RPMI8226 (cell line): ENCODE data around the gene SLC22A23.
A peak's percentile ranks its signal among the peaks of the same experiment; 100 is the strongest.

ENCODE experiments used
- DNase-seq: peaks from one replicate; pipeline ENCODE4 v3.0.0-alpha.2; 2015

The SLC22A23 gene

DNA sequence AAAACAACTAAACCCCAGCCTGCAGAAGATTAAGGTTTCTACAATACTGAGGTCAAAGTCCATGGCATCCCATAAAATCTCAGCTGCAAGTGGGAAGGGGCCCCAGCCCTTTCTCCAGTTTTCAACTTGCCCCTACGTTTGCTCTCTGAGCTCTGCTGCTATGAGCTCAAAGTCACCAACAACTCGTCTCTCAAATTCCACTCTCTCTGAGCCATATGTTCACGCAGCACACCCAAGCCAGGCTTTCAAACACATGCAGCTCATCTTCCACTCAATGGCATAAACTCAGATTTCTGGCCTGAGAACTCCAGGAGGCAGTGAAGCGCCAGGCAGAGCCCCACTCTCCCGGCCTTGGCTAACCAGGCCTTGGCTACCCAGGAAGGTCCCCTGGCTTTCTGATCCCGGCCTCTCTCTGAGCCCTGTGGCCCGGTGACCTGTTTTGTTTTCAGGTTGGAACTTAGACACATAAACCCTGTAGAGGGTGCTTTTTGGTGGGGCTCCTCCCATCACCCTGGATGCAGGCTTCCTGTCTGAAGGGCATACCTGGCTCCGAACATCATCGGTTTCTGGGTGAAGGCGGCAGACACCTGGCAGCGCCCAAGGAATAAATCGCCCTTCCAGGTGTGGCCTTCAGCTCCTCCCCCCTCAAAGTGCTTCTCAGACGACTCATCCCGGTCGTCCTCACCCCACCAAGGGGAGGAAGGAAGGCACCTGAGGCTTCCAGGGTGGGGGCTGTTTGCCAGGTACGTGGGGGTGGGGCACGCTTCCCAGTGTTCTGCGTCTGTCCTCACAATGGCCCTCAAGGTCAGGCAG, 12.4 kb downstream of the SLC22A23 start:
- DNase-seq: no peak

DNA sequence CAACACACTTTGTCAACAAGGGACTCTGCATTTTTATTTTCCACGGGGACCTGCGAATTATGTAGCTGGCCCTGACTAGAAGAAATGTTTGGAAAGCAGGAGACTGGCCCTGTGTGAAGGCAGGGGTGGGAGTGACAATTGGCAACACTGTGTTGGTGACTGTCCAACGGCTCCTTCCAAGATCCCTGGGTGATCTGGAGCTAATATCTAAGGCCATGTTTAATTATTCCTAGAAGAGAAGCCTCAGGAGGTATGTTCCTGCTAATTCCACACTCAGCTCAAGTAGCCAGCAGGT, 13.7 kb downstream of the SLC22A23 start:
- DNase-seq: no peak

DNA sequence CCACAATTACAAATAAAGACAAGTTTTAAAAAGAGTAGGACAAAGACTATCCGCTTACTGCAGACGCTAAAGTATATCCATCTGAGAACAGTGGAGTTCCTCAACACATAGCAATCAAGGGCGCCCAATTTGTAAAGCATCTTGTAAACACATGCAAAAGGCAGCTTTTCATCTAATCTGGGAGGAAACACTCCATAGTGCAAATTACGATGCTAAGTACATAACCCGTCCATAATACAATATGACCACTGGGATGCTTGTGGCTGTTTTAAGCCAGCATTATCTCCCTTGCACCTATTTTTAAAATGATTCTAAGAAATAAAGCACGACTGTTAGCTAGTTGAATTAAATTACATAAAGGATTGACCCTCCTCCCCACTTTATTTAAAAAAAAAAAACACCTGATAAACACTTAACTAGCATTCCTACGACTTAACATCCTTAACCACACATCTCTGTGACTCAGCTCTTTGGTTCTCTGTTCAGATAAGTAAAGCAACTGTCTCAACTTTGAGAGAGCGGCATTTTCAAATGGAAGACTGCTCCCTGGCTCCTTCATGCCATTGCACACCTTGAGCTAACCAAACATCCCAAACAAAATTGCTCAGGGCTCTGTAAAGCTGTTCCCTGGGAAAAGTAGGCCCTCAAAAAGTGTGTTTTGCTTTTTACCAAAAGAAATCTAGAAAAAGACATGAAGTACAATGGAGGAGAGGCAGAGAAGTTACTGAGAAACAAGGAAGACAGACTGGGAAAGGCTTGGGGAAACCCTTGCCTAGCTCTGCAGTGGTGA, 14.2 kb downstream of the SLC22A23 start:
- no peak for DNase-seq

DNA sequence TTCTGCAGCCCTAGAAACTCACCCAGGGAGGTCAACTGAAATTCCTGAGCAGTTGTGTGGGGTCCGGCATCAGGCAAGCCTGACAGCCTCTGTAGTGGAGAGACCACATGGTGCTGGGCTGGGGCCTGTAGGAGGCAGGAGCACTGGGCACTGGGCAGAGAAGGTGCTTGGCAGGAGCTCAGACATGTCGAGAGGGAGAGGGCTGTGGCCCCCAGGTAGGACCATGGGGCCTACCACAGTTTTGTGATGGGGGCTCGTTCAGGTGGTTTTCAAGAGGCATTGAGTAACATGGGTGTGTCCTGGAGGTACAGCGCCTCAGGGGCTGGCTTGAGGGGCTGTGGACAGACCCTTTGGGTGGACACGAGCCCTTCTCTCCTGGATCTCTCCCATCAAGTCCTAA, 15.9 kb downstream of the SLC22A23 start:
- no peak for DNase-seq

DNA sequence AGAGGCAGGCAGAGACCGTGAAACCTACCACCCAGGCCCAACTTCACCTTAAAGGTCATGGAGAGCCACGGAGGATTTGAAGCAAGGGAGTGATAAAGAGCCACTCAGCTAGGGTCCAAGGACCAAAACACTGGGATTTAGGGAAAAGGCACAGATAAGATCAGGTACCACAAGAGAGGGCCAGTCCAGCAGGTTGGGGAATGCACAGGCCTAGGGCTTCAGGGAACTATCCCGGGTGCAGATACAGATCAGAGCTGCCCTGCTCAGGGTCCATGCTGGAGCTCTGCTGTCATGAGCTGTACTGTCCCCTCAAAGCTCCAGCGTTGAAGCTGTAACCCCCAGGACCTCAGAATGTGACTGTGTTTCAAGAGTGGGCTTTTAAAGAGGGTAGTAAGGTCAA, 16.9 kb downstream of the SLC22A23 start:
- DNase-seq: no peak

DNA sequence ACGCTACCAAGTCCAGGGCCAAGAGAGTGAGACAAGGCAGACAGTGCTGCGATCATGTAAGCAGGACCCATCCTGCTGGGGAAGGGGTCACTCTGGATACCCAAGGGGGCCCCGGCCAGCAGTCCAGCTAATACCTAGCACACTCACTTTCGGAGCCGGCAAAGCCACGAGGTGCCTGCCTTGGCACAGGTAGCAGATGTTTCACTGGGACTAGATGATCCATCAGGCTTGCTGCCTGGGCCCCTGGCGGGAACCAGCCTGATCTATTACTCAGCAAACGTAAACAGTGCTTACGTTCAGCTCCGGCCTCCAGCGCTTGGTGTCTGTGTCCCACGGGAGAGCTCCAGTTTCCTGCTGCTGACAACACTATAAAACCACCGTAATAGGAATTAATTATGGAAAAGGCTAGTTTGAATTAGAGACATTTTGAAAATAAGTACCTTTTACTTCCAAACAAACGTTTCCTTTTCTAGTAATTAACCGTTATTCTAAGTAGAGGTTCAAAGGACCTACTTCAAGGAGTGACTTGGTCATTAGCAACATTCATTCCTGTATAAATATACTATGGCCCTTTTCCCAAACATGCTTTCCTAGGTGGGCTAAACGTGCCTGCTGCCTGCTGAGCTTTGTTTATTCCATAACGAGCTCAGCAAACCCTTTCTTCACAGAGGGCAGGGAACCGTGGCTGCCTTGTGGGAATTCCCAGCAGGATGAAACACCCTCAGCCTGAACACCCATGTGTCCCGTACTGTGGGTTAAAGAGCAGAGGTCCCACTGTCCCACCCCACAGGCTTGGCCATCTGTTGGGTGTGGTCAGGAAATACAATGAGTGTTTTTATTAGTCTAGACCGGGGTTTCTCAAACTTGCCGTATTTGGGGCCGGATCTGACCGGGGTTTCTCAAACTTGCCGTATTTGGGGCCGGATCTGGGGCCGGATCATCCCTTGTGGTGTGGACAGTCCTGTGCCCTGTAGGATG, 18.4 kb downstream of the SLC22A23 start:
- DNase-seq: no peak

DNA sequence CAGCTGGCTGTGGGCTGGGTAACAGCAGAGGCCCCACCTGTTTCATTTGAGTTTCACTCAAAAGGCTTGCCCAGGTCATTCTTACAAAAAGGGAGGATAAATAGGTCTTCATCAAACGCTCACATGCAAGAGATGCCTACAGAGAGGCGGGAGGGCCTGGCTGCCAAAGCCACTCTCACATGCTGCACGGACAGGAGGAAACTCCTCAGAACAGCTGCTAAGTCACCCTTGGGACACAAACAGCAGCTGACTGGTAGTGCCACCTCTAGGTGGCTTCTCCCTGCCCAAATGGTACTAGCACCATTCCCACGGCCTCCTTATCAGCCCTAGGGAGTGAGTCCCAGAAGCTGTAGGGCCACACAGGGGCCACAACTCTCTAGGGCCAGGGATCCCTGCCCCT, 23.8 kb downstream of the SLC22A23 start:
- peak; percentile 88 for DNase-seq

DNA sequence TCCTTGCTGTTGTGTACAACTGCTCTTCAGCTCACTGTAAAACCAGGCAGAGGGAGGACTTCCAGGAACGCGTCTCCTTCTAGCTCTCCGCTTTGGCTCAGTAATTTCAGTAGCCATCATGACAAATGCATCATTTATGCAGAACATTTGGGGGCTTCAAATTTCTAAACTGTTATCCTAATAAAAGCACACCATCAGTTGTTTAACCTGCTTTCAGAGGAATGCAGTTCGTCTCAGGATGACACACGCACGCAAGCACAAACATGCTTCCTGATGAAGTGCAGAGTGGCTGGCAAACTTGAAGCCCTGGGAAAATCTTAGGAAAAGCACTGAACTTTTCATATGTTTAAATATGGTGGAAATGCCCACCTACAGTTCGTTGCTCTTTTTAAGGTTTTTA, 24.4 kb downstream of the SLC22A23 start:
- no peak for DNase-seq

DNA sequence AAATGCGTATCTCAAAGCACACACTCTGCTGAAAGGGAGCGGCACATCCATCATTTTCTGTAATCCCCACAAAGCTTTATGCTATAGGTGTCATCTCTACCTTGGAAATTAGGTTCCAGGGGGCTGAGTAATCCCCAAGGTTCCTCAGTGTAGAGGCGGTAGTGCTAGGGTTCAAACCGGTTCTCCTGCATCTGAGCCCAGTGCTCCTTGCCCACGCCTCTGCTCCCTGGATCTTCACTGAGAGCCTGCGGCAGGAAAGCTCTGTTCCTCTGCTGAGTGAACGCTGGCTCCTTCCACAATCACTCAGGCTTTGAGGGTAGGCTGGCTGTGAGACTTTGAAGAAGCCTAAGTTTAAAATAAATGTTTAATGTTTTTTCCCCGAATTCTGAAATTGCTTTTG, 24.9 kb downstream of the SLC22A23 start:
- no peak for DNase-seq

DNA sequence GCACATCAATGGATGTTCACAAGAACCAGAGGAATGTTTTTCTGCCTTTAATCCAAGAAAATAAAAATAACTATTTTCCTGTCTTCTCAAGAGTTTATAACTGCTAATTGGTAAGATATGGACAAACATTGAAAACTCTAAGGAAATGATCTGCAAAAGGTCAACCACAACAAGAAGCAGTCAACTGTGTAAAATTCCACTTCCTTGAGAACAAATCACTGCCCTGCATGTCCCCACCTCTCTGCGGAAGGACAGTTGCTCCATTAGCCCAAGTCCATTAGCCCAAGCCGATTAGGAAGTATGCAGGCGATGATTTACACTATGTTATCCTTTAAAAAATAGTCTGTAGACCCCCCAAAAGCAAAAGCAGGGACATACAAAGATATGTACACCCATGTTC, 27.6 kb downstream of the SLC22A23 start:
- DNase-seq: no peak

DNA sequence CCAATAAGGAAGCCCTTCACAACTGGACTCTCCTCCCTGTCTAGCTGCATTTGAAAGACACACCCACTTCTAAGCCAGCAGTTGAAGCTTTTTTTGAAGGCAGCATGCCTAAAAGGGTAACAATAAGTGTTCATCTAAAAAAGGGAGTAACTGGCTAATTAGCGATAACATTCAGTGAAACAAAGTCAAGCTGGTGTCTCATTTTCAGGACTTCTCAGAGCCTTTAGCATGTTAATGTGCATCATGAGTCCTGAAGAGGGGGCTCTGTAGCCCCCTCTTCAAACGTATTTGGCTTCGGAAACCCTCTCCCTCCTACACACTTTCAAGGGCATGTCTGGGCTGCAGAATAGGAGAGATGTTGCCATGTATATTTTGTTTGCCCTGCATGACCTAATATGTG, 28.1 kb downstream of the SLC22A23 start:
- no peak for DNase-seq

DNA sequence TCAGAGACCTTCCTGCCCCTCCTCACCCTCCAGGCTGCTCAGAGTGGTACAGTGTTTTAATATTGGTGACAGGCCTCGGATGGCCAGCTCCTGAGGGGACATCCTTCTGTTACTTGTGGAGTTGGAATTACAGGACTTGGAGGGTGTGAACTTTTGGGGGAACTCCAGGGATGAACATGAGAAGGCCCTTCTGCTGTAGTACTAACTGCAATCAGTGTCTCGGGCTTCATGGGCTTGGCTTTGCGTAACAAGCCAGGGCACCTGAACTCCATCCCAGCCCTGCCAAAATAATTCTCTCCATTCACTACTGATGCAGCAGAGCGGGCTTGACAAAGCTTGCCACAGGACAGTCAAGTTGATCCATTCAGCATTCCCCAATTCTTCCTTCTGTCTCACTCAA, 28.6 kb downstream of the SLC22A23 start:
- DNase-seq: no peak

DNA sequence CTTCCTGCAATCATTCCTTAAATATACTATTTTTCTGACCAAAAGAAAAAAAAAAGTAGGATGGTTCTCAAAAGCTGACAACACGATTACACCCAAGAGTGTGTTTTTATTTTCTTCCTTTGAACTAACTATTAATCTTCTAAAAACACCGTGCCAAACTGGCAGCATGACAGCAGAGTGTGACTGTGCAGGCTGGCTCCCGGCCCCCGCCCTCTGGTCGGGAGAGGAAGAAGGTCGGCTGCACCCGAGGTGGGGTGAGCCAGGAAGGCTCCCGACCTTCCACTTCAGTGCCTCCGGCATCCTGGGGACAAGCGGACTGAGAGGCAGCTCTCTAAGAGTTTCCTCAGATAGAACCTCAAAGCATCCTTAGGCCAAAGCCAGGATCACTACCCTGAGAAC, 29.2 kb downstream of the SLC22A23 start:
- DNase-seq: no peak

DNA sequence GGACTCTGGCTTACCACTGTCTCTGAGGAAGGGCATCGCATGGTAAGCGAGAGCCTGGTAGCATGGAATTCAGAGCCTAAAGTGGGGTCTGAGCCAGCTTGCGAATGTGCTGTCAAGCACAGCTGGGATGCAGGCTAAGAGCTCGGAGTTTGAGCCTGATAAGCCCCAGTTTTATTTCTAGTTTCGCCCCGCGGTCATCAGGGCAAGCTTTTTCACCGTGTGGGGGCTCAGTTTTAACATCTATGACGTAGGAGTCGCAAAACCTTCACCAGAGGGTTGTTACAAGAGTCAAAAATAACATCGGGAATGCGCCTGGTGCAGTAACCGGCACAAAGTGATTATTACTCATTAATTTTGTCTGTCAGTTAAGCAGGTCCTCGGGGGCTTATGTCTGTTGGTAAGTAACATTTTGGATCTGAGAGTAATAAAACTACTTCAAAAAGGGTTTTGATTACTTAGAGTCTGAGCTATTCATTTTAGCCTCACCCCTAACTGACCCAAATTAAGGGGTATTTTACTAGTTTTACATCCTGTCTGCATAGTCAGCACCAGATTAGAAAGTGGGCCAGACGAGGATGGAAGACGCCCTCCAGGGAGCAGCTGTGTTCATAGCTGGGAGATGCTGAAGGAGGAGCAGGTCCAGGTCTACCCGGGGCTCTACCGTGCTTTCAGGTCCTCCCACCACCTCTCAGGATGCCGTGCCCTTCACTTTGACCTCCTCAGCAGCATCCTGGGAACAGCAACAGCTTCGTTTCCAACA, 29.7 kb downstream of the SLC22A23 start:
- DNase-seq: no peak

DNA sequence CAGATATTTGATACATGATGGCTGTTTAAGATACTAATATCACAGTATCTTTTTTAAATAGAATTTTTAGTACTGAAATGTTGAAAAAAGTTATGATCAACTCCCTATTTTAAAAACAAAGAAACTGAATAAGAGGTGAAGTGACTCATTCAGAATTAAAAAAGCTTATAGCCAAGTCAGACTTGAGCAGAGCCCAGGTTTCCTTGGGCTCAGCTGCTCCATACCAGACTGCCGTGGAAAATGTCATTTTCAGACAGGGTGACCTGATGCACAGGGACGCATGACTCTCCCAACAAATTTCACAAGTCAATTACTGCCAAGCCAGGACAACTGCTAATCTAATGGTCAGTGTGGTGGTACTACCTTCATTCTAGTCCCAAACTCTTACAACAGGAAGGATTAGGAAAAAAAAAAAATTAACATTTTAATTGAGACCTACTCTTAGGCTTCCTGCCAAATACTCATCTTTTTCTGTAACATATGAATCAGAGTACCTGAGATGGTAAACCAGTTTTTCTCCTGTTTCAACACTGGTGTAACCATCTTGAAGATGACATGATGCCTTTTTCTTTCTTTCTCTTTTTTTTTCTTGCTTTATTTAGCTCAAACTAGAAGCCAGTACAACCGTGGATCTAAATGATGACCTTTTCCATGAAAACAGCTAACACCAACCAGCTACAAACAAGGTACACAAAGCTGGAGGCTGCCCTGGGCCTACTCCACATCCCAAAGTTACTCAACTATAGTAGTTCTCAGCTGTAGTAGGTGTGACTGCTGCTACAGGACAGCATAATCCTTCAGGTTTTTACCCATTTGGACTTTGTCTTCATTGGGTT, 30.5 kb downstream of the SLC22A23 start:
- no peak for DNase-seq

DNA sequence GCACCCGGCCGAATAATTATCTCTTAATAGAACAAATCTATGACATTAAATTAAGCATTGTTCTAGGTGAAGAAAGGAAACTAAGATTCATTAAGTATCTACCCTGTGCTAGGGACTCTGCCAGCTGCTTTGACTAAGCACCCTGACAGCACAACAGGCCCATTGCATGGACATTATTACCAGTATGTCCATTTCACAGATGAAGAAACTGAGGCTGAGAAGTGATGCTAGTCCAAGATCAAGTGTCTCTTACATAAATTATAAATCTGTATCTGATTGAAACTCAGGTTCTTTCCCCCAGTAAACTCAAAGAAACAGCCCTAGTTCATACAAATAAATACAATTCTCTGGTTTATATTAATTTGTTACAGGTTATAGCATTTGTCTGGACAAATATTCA, 31.3 kb downstream of the SLC22A23 start:
- no peak for DNase-seq

DNA sequence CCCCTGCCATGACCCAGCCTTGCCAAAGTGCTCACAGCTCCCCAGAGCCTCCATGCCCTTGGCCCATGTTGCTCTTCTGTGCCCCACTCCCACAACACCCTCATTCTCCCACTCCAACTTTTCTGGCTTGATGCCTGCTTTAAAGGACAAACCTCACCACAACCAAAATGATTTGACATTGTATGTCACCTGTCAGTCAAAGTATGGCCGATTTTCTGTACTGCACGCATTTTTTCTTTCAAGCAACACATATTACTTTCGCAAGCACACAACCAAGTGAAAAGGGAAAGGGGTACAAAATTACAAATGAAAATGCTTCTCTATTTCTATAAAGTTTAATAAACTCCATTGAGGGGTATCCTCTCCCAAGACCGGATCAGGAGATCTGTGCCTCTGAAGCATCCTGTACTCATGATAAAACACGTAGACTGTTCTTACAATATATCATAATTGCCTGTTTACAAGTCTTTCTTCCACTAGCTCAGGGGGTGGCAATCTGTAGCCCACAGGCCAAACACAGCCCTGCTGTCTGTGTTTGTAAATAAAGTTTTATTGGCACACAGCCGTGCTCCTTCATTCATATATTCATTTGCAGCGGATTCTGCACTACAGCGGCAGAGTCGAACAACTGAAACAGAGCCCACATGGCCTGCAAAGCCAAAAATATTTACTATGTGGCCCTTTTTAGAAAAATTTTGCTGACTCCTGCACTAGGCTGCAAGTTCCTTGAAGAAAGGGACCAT, 32.5 kb downstream of the SLC22A23 start:
- no peak for DNase-seq

DNA sequence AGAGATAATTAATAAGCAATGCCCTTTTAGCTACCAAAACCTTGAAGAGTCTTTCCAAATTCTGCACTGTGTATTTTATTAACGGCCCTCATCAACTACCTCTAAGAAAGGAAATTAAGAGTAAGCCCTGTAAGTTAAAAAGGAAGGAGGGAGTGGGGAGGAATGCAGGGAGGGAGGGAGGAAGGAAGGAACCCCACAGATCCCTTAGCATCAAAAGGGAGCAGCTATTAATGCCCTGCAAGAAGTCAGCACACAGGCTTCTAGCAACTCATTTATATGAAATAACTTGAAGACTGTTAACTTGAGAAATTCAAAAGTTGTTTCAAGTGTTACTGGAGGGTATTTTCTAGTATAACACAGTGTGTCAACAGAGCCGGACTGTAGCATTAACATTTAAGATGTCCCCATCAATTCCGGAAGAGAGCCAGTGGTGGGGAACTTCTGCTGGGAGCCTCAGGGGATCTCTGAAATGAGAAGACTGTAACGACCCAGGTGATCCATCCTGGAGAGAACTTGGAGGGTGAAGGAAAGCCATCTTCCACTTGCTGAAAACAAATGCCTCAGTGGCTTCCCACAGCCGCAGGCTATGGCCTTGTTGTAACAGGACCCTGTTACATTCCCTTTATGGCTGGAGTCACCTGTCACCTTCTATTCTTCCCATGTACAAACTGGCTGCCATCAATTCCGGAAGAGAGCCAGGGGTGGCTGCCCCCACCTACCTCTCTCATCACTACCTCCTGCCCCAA, 33.2 kb downstream of the SLC22A23 start:
- no peak for DNase-seq

DNA sequence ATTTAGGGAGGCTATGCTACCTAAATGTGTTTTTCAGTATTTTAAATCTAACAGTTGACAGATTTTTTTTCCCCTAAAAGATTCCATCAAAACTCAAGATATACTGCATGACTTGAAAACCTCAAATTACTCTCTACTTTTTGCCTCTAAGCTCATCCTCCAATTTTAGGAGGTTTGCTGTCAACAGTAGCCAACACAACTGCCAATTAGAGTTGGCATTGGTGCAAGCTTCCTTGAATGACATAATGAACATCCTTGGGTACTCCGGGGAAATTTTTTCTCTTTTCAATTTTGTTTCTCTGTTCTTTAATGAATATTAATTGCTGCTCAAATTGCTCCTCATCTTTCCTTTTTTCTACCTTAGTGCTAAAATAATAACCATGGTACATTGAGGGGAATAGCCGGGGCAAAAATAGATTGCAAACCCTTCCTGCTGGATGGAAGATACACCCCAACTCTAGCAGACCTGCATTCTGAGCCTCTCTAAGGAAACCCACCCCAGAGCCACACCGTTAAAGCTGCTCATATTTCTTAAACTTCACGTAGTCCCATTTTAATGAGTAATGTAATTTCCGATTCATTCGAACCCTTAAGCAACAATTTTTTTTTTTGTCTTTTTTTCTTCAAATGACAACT, 34.3 kb downstream of the SLC22A23 start:
- DNase-seq: no peak
